HFFc6 (cell line): ENCODE measurements around the gene LRRC59. TPM values are rescaled to one million over a fixed set of nuclear protein-coding genes. Genes with fewer than 3 reads are reported as not detected.
A peak's percentile ranks its signal among the peaks of the same experiment; 100 is the strongest.

Experiments
- DNase-seq: peaks from one replicate; pipeline ENCODE4 v3.0.0-alpha.2; 2018
- H3K27ac Mint-ChIP-seq: 2 replicates; pipeline ENCODE4 v1.8.0; 2020; ENCODE audit warnings: mild to moderate bottlenecking, mixed read lengths
- H3K27me3 Mint-ChIP-seq: 2 replicates; pipeline ENCODE4 v1.8.0; 2021; ENCODE audit warnings: mild to moderate bottlenecking, moderate library complexity, mixed read lengths; ENCODE audit not compliant: insufficient read depth
- H3K36me3 Mint-ChIP-seq: 2 replicates; pipeline ENCODE4 v1.8.0; 2021; ENCODE audit warnings: low read depth, mixed read lengths
- H3K4me1 Mint-ChIP-seq: 2 replicates; pipeline ENCODE4 v1.8.0; 2020; ENCODE audit warnings: low read depth, mixed read lengths
- H3K4me3 Mint-ChIP-seq: 2 replicates; pipeline ENCODE4 v1.8.0; 2020; ENCODE audit warnings: mild to moderate bottlenecking, moderate library complexity, mixed read lengths
- H3K9me3 Mint-ChIP-seq: 2 replicates; pipeline ENCODE4 v1.8.0; 2020; ENCODE audit warnings: mild to moderate bottlenecking, mixed read lengths
- CTCF ChIP-seq: fragments of 200-600 bp; sonication (generic); IDR thresholded peaks from 2 replicates; pipeline ENCODE4 v1.5.0; 2021; ENCODE audit warnings: antibody characterized with exemption, mild to moderate bottlenecking
- total RNA-seq, 6 experiments: library from RNA; stranded (reverse); fragmentation: NEBNext Ultra II Directional; extraction: Animal tissue kit (Norgen Biotek cat#: 25700); gene quantifications; 2 replicates in 1 of 6; 3 replicates in 5 of 6; pipeline ENCODE4 v1.2.3, GENCODE V29; 2021

The LRRC59 gene
- total RNA-seq, 6 experiments from 2014 or later = 214 to 272 (median 261) TPM

GRCh38 chr17:50348522-50349242, 48.6 kb downstream of the LRRC59 start:
- Mint-ChIP-seq H3K36me3 (no peaks in the 10 kb centered on the region), H3K27ac (peak overlapping the region; percentile 70), H3K27me3 (no peaks in the 10 kb centered on the region; the same call in 1 of the 2 replicates), H3K4me3 (peak overlapping the region; percentile 97), H3K4me1 (peaks cover 55% of the 10 kb centered on the region), H3K9me3 (no peaks in the 10 kb centered on the region)
- no peak for TF ChIP-seq CTCF
- DNase-seq = peak; percentile 51

DNA sequence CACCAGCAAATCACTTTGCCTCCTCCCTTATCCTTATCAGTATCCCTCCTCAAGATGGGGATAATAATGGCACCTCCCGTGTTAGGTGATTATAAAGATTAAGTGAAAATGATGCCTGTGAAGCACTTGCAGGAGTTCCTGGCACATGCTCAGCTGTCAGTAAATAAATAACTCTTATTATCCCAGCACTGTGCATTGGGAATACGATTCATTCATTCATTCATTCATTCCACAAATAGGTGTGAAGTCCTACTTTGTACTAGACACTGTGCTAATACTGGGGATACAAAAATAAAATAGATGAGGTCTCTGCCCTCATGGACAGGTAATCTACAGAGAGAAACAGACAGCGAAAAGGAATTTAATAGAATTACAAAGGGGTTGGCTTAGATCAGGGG, 49.4 kb downstream of the LRRC59 start:
- Mint-ChIP-seq H3K27ac (peak overlapping the region; percentile 70), H3K27me3 (no peaks in the 10 kb centered on the region; the same call in 1 of the 2 replicates), H3K4me3 (peak overlapping the region; percentile 97), H3K9me3 (no peaks in the 10 kb centered on the region), H3K4me1 (peaks cover 55% of the 10 kb centered on the region), H3K36me3 (no peaks in the 10 kb centered on the region)
- no peak for TF ChIP-seq CTCF
- DNase-seq = no peak

- Mint-ChIP-seq H3K4me3 (peak overlapping the region; percentile 97), H3K27me3 (peaks cover 2% of the 10 kb centered on the region), H3K9me3 (no peaks in the 10 kb centered on the region), H3K36me3 (no peaks in the 10 kb centered on the region), H3K4me1 (peaks cover 53% of the 10 kb centered on the region), H3K27ac (peak overlapping the region; percentile 70)
- no peak for DNase-seq
- TF ChIP-seq CTCF = no peak
Observed at GRCh38 chr17:50347117-50347893, 50.0 kb downstream of the LRRC59 start.

DNA sequence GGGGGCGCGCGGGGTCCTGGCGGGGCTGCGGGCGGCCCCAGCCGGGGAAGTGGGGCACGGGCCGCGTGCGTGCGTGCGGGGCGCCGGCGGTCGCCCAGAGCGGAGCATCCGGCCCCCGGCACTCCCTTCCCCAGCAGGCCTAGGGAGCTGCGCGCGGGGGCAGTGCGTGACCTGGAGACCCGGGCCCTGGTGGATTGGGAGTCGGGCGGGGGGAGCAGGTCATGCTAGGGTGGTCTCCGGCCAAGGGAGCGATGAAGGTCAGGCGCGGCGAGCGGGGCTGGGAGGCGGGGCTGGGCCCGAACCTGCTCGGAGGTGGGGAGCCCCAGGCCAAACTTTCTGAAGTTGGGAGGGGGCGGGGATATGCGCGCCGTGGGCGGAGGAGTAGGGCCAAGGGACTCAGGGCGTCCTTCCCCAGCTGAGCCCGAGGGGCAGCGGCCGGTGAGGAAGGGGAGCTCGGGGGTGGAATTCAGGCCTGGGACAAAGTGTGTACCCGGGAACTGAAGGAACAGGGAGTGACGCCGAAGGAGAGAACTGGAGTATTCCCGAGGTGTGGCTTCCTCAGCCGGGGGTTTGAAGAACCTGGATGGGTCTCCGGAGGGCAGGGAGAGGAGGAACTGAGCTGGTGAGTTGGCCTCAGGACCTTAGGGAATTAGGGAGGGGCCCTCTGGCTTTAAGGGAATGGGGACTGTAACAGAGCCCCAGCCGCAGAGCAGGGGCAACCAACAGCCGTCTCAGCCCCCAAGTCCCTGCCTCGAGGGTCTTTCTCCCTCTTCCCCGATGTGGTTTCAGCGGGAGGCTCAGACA, 50.8 kb downstream of the LRRC59 start:
- Mint-ChIP-seq H3K27me3 (peaks cover 2% of the 10 kb centered on the region; the same call in 1 of the 2 replicates), H3K4me1 (peaks cover 46% of the 10 kb centered on the region), H3K27ac (peak overlapping the region; percentile 75), H3K36me3 (no peaks in the 10 kb centered on the region), H3K4me3 (peak overlapping the region; percentile 97), H3K9me3 (no peaks in the 10 kb centered on the region)
- TF ChIP-seq CTCF = no peak
- no peak for DNase-seq
